Gastrocnemius medialis (tissue), 4 donors: ENCODE data around the gene COX8C. TPM values are rescaled to one million over a fixed set of nuclear protein-coding genes. Genes with fewer than 3 reads are reported as not detected.
"Not testable (repeated sequence)": the region's sequence is repeated elsewhere in the genome, so short reads cannot be mapped to it uniquely, and the experiment has no call there.

Experiments used
- ATAC-seq, 2 donors: fragments of 150-250 bp; one replicate each; pipeline ENCODE4 v1.9.1; 2016
- DNase-seq, 2 donors: peaks; one replicate each; pipeline ENCODE4 v3.0.0-alpha.2; 2019
- H3K27ac ChIP-seq, 4 donors: fragments of 200-600 bp; sonication (generic); 1 replicate in 1 of 4; 2 replicates in 3 of 4; pipeline ENCODE4 v1.5.1; 2016 to 2018; ENCODE audit warnings: mild to moderate bottlenecking in 2 of 4, moderate library complexity in 1 of 4
- H3K27me3 ChIP-seq, 3 donors: fragments of 200-600 bp; sonication (generic) in 2 of 3; 1 replicate in 1 of 3; 2 replicates in 2 of 3; pipeline versions ENCODE4 v1.5.1 to v1.6.0; 2016 to 2019; ENCODE audit warnings: mild to moderate bottlenecking in 1 of 3, moderate library complexity in 1 of 3
- H3K36me3 ChIP-seq, 2 donors: fragments of 200-600 bp; sonication (generic) in 1 of 2; one replicate each; pipeline ENCODE4 v1.5.1; 2017 to 2018
- H3K4me1 ChIP-seq, 2 donors: fragments of 200-600 bp; sonication (generic) in 1 of 2; one replicate each; pipeline ENCODE4 v1.5.1; 2016 to 2017; ENCODE audit warnings: mild to moderate bottlenecking in 2 of 2
- H3K4me3 ChIP-seq, 4 donors: fragments of 200-600 bp; sonication (generic) in 3 of 4; 1 replicate in 1 of 4; 2 replicates in 3 of 4; pipeline ENCODE4 v1.5.1; 2016 to 2019; ENCODE audit warnings: mild to moderate bottlenecking in 2 of 4
- H3K9me3 ChIP-seq, 3 donors: fragments of 200-600 bp; sonication (generic) in 2 of 3; 1 replicate in 1 of 3; 2 replicates in 2 of 3; pipeline ENCODE4 v1.5.1; 2016 to 2019
- POLR2A ChIP-seq, 2 donors: fragments of 450-650 bp; IDR thresholded peaks; one replicate each; pipeline ENCODE4 v1.6.1; 2017; ENCODE audit warnings: antibody characterized with exemption in 2 of 2, mild to moderate bottlenecking in 2 of 2, moderate library complexity in 2 of 2
- in situ Hi-C, 4 donors: fragments of 200-750 bp; cut with MboI; loops; one replicate each; pipeline versions ENCODE4 v1.15.0 to v1.8.0; 2017; ENCODE audit warnings: low sequenced_read_pairs in 4 of 4
- intact Hi-C: fragments of 100-400 bp; cut with DNase I; formaldehyde crosslinking; loops from one replicate; pipeline ENCODE4 v1.15.1; 2023; ENCODE audit warnings: low total_unique reads
- total RNA-seq, 4 donors: library from RNA; depleted of rRNA; stranded (reverse); fragments of >200 nt; gene quantifications; one replicate each; pipeline versions ENCODE4 v1.1.0 to v1.2.3, GENCODE V29; 2016
- TF ChIP-seq, protein P1 (sequence below), 5 experiments: fragments of 450-650 bp in 3 of 5; fragments of 200-600 bp in 2 of 5; sonication (generic) in 2 of 5; IDR thresholded peaks in 4 of 5; conservative IDR thresholded peaks in 1 of 5; 1 replicate in 4 of 5; 2 replicates in 1 of 5; pipeline ENCODE4 v1.5.1; 2016 to 2019; ENCODE audit warnings: antibody characterized with exemption in 5 of 5, mild to moderate bottlenecking in 3 of 5, moderate library complexity in 3 of 5

Gene COX8C
- total RNA-seq, 4 donors from 2014 or later: not detected

DNA sequence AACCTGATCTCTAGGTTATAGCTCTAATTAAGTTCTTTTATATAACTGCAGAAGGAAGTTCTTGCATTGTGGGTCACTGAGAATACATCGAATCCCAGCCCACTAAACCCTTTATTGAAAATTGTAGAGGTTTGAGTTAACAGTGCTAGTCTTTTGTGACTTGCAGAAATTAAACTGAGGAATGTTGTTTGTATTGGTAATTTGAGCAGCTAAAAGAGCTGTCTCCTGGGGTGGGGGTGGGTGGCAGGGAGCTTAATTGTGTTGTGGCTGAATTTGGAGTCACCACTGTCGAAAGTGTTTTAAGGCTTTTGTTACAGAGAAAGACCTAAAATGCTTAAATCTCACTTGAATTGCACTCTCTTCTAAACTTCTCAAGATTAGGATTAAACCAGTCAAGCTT lies 3.2 kb upstream of the COX8C start:
- H3K36me3 ChIP-seq: no peaks in the 10 kb centered on the region
- no peak overlapping the region for H3K4me3 ChIP-seq
- in situ Hi-C loops (no loop called here), intact Hi-C loops (no loop called here)
- TF ChIP-seq POLR2A (IDR thresholded peaks at IDR 0.05): no peak
- TF ChIP-seq, protein P1, sequence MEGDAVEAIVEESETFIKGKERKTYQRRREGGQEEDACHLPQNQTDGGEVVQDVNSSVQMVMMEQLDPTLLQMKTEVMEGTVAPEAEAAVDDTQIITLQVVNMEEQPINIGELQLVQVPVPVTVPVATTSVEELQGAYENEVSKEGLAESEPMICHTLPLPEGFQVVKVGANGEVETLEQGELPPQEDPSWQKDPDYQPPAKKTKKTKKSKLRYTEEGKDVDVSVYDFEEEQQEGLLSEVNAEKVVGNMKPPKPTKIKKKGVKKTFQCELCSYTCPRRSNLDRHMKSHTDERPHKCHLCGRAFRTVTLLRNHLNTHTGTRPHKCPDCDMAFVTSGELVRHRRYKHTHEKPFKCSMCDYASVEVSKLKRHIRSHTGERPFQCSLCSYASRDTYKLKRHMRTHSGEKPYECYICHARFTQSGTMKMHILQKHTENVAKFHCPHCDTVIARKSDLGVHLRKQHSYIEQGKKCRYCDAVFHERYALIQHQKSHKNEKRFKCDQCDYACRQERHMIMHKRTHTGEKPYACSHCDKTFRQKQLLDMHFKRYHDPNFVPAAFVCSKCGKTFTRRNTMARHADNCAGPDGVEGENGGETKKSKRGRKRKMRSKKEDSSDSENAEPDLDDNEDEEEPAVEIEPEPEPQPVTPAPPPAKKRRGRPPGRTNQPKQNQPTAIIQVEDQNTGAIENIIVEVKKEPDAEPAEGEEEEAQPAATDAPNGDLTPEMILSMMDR (IDR thresholded peaks at IDR 0.05 in 4 of 5, conservative IDR thresholded peaks at IDR 0.05 in 1 of 5): no peak
- ATAC-seq (no peak), DNase-seq (no peak)
- no peak overlapping the region for H3K27ac ChIP-seq
- H3K9me3 ChIP-seq: no peaks in the 10 kb centered on the region
- H3K4me1 ChIP-seq: no peaks in the 10 kb centered on the region
- no peaks in the 10 kb centered on the region for H3K27me3 ChIP-seq

DNA sequence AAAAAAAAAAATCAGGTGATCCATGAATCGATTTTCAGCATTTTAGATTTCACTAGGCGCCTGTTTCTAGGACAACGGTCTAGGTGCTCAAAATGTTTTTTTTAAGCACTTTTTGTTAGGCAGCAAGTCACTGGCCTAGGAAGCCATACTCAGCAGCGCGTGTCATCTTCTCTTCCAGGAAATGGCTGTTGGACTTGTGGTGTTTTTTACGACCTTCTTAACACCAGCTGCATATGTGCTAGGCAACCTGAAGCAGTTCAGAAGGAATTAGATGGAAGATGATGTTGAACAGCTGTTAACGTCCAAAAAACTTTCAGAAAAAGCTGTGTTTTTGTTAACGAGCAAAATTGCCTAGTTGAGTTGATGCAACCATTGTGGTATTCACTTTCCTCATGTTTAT lies 868 bp downstream of the COX8C start:
- Histone ChIP-seq H3K4me3 (no peak overlapping the region), H3K27me3 (no peaks in the 10 kb centered on the region), H3K27ac (no peak overlapping the region), H3K4me1 (no peaks in the 10 kb centered on the region), H3K9me3 (no peaks in the 10 kb centered on the region), H3K36me3 (no peaks in the 10 kb centered on the region)
- DNase-seq (no peak), ATAC-seq (no peak)
- intact Hi-C loops: no loop called here
- in situ Hi-C loops: no loop called here
- no peak for TF ChIP-seq POLR2A (IDR thresholded peaks at IDR 0.05)
- TF ChIP-seq, protein P1 (IDR thresholded peaks at IDR 0.05 in 4 of 5, conservative IDR thresholded peaks at IDR 0.05 in 1 of 5): no peak

DNA sequence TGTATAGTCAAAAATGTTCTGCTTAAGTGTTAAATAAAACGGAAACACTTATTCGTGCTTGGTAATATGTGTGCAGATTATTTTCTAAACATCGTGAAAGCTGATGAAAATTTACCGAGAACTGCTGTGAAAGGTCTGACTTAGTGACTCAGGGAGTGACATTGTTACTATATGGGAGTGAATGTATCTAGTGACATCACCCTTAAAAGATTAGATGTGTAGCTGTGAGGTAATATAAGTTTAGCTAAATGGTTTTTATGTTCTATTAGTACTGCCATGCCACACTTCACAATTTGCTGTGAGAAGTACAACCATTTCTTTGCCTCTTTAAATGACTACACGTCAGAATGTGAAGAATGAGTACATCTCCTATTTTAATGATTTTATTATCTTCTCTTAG lies 1.3 kb downstream of the COX8C start:
- no peaks in the 10 kb centered on the region for H3K4me1 ChIP-seq
- ATAC-seq (no peak), DNase-seq (no peak)
- H3K27me3 ChIP-seq: no peaks in the 10 kb centered on the region
- intact Hi-C loops: no loop called here
- no peak overlapping the region for H3K27ac ChIP-seq
- no peak for TF ChIP-seq POLR2A (IDR thresholded peaks at IDR 0.05)
- TF ChIP-seq, protein P1 (IDR thresholded peaks at IDR 0.05 in 4 of 5, conservative IDR thresholded peaks at IDR 0.05 in 1 of 5): no peak
- no peak overlapping the region for H3K4me3 ChIP-seq
- H3K36me3 ChIP-seq: no peaks in the 10 kb centered on the region
- in situ Hi-C loops: no loop called here
- no peaks in the 10 kb centered on the region for H3K9me3 ChIP-seq

DNA sequence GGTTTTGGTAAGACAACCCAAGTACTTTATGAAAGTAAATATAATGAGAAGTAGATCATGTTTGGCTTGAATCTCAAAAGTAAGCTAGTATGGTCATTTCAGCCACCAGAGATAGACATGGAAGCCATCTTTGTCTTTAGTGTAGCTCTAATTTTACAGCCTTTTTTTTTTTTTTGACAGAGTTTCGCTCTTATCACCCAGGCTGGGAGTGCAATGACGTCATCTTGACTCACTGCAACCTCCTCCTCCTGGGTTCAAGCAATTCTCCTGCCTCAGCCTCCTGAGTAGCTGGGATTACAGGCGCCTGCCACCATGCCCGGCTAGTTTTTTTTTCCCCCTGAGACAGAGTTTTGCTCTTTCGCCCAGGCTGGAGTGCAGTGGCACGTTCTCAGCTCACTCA lies 7.9 kb downstream of the COX8C start:
- in situ Hi-C loops, ATAC-seq, DNase-seq, H3K27me3 ChIP-seq, H3K4me3 ChIP-seq, H3K27ac ChIP-seq, H3K36me3 ChIP-seq, H3K9me3 ChIP-seq, H3K4me1 ChIP-seq, intact Hi-C loops: not testable (repeated sequence)

DNA sequence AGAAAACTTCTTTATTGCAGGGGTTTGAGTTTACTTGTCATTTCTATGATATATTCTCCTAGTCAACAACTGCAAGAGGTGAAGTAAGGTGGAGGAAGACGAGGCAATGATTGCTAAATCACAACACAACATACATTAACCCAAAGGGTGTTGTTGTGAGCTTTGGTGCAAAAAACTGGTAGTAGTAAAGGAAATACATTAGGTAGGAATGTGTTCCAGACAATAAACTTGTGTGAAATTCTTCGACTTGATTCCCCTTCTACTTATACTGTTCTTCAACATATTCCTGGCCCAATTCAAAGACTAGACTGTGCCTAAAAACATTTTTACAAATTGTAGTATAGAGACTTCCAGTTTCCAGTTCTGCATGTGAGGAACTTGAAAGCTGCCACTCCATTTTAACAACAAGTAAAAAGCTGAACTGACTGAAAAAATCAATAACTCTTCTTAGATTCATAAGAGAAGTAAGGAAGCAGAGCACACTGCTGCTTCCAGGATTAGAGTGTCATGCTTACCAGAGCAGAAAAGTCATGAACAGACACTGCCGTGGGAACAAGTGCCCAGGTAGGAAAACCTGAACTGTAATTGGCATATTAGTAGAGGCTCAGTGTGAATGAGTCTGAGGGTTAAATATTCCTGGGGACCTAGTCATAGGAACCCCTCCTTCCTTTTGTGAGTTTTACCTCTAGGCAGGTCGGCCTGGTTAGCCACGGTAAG lies 22.2 kb downstream of the COX8C start:
- ATAC-seq (no peak), DNase-seq (no peak)
- intact Hi-C loops (no loop called here), in situ Hi-C loops (no loop called here)
- H3K9me3 ChIP-seq: no peaks in the 10 kb centered on the region
- TF ChIP-seq, protein P1 (IDR thresholded peaks at IDR 0.05 in 4 of 5, conservative IDR thresholded peaks at IDR 0.05 in 1 of 5): no peak
- TF ChIP-seq POLR2A (IDR thresholded peaks at IDR 0.05): no peak
- H3K27ac ChIP-seq: no peak overlapping the region
- no peak overlapping the region for H3K4me3 ChIP-seq
- H3K4me1 ChIP-seq: no peaks in the 10 kb centered on the region
- no peaks in the 10 kb centered on the region for H3K27me3 ChIP-seq
- H3K36me3 ChIP-seq: no peaks in the 10 kb centered on the region
